A549 (cell line): ENCODE results near the gene BTBD16. TPM values are rescaled to one million over a fixed set of nuclear protein-coding genes. Genes with fewer than 3 reads are reported as not detected.

Experiments used
- ATAC-seq, 2 experiments: fragments of 200-7000 bp in 1 of 2; fragments of >200 bp in 1 of 2; cut with Nextera tagmentation in 1 of 2; cut with Tn5 transposase in 1 of 2; 3 replicates each; pipeline versions ENCODE4 v1.8.0 to v1.9.1; 2018 to 2020; ENCODE audit warnings: mild to moderate bottlenecking in 1 of 2, moderate library complexity in 1 of 2
- CTCF ChIA-PET: fragments of 300-600 bp; sonication (Branson Sonifier 250); formaldehyde crosslinking; extraction: SDS; loops from one replicate; lab custom pipeline; 2021; ENCODE audit warnings: antibody characterized with exemption, inconsistent platforms; lab: Yijun Ruan, JAX
- POLR2A ChIA-PET: fragments of 350-600 bp; formaldehyde crosslinking; extraction: SDS; loops from one replicate; lab custom pipeline; 2021; ENCODE audit warnings: antibody characterized with exemption, inconsistent platforms; lab: Yijun Ruan, JAX
- DNase-seq, 2 experiments: peaks; one replicate each; pipeline versions ENCODE4 v3.0.0 to v3.0.0-alpha.2; 2011 to 2016; ENCODE audit warnings: low read depth in 1 of 2, low spot score in 1 of 2
- FAIRE-seq: peaks from 2 replicates; lab custom pipeline; 2011; peaks lifted over from hg19 to GRCh38; lab: Jason Lieb, UNC
- H3K27ac ChIP-seq, 2 experiments: fragments of >200 bp; sonication (Bioruptor Twin); formaldehyde crosslinking; 3 replicates each; pipeline ENCODE4 v1.5.1; 2016 to 2017
- H3K4me1 ChIP-seq: fragments of >200 bp; sonication (Bioruptor Twin); formaldehyde crosslinking; 3 replicates; pipeline ENCODE4 v1.6.1; 2016
- H3K4me2 ChIP-seq: fragments of >200 bp; sonication (Bioruptor Twin); formaldehyde crosslinking; 3 replicates; pipeline ENCODE4 v1.6.1; 2016
- H3K4me3 ChIP-seq: fragments of >200 bp; sonication (Bioruptor Twin); formaldehyde crosslinking; 3 replicates; pipeline ENCODE4 v1.5.1; 2016
- H3K9me3 ChIP-seq: fragments of >200 bp; sonication (Bioruptor Twin); formaldehyde crosslinking; 3 replicates; pipeline ENCODE4 v1.6.1; 2016
- ATOH8 ChIP-seq: fragments of 250-450 bp; sonication (Bioruptor Pico); IDR thresholded peaks from 2 replicates; pipeline ENCODE4 v1.5.0; 2020; ENCODE audit warnings: low read depth, mild to moderate bottlenecking, moderate library complexity
- CBX2 ChIP-seq: fragments of 200-600 bp; sonication (generic); IDR thresholded peaks from 2 replicates; pipeline ENCODE4 v1.6.1; 2016; ENCODE audit warnings: low read depth, mild to moderate bottlenecking, borderline replicate concordance
- CBX8 ChIP-seq: fragments of 200-600 bp; sonication (generic); IDR thresholded peaks from 2 replicates; pipeline ENCODE4 v1.6.1; 2016
- EHF ChIP-seq: fragments of 250-450 bp; sonication (Bioruptor Pico); IDR thresholded peaks from 2 replicates; pipeline ENCODE4 v1.5.0; 2020; ENCODE audit warnings: mild to moderate bottlenecking
- ELK1 ChIP-seq: fragments of 150-350 bp; IDR thresholded peaks from 2 replicates; pipeline ENCODE4 v1.6.1; 2014; ENCODE audit warnings: low read depth, mild to moderate bottlenecking, low read length
- GATA3 ChIP-seq: IDR thresholded peaks from 2 replicates; pipeline ENCODE4 v1.6.1; 2012; ENCODE audit warnings: borderline replicate concordance
- HDAC2 ChIP-seq: fragments of 200-600 bp; sonication (generic); IDR thresholded peaks from 2 replicates; pipeline ENCODE4 v1.6.1; 2016
- HEYL ChIP-seq: fragments of 250-450 bp; sonication (Bioruptor Pico); IDR thresholded peaks from 2 replicates; pipeline ENCODE4 v1.8.0; 2021; ENCODE audit warnings: mild to moderate bottlenecking, moderate library complexity
- HMGXB4 ChIP-seq: fragments of 250-450 bp; sonication (Bioruptor Pico); IDR thresholded peaks from 2 replicates; pipeline ENCODE4 v1.5.0; 2021; ENCODE audit warnings: mild to moderate bottlenecking, moderate library complexity, borderline replicate concordance
- HOXB13 ChIP-seq: fragments of 250-450 bp; sonication (Bioruptor Pico); IDR thresholded peaks from 2 replicates; pipeline ENCODE4 v1.5.0; 2020; ENCODE audit warnings: low read depth, mild to moderate bottlenecking, moderate library complexity
- JUN ChIP-seq, 2 experiments: fragments of >200 bp; sonication (Bioruptor Twin); formaldehyde crosslinking; IDR thresholded peaks; 2 replicates in 1 of 2; 3 replicates in 1 of 2; pipeline ENCODE4 v1.6.1; 2016 to 2017
- JUNB ChIP-seq: fragments of >200 bp; sonication (Bioruptor Twin); formaldehyde crosslinking; IDR thresholded peaks from 2 replicates; pipeline ENCODE4 v1.6.1; 2016
- KDM1A ChIP-seq: fragments of 200-600 bp; sonication (generic); IDR thresholded peaks from 2 replicates; pipeline ENCODE4 v1.6.1; 2016; ENCODE audit warnings: low read depth, mild to moderate bottlenecking
- MAX ChIP-seq: IDR thresholded peaks from 2 replicates; pipeline ENCODE4 v1.6.1; 2012
- MAZ ChIP-seq: fragments of 150-350 bp; IDR thresholded peaks from 2 replicates; pipeline ENCODE4 v1.6.1; 2014; ENCODE audit warnings: antibody characterized with exemption, low read depth, low read length, borderline replicate concordance
- MYC ChIP-seq: IDR thresholded peaks from 2 replicates; pipeline ENCODE4 v1.6.1; 2012; ENCODE audit warnings: mild to moderate bottlenecking, inconsistent platforms, low read length, improper control_type of control experiment, borderline replicate concordance
- NFE2L2 ChIP-seq: fragments of 150-350 bp; conservative IDR thresholded peaks from 2 replicates; pipeline ENCODE4 v1.6.1; 2014; ENCODE audit warnings: low read length
- NR3C1 ChIP-seq: fragments of >200 bp; sonication (Bioruptor Twin); formaldehyde crosslinking; IDR thresholded peaks from 3 replicates; pipeline ENCODE4 v1.6.1; 2017
- POLR2AphosphoS2 ChIP-seq: conservative IDR thresholded peaks from 2 replicates; pipeline ENCODE4 v1.6.1; 2012; ENCODE audit warnings: low read length, improper control_type of control experiment, inconsistent platforms
- TP53 ChIP-seq: fragments of 250-450 bp; sonication (Bioruptor Pico); IDR thresholded peaks from 2 replicates; pipeline ENCODE4 v1.5.0; 2021; ENCODE audit warnings: mild to moderate bottlenecking, moderate library complexity
- ZFP36 ChIP-seq: fragments of 450-650 bp; IDR thresholded peaks from 2 replicates; pipeline ENCODE4 v1.6.1; 2014; ENCODE audit warnings: borderline replicate concordance; ENCODE audit not compliant: partially characterized antibody
- WGBS: methylation state at CpG from one replicate; pipeline ENCODE4 v1.1.6; 2017; ENCODE audit errors: missing lambda C conversion rate; 5-methylcytosine and 5-hydroxymethylcytosine counted together
- polyA plus RNA-seq, 4 experiments: library from polyadenylated mRNA; depleted of rRNA in 3 of 4; stranded (reverse); fragments of >200 nt; fragmentation: RNase III in 1 of 4; extraction: RNeasy Plus Mini Kit Qiagen cat#74134 plus additional on column Dnase treatment in 1 of 4; gene quantifications; 2 replicates in 3 of 4; 3 replicates in 1 of 4; pipeline ENCODE4 v1.2.3, GENCODE V29; 2011 to 2017

The BTBD16 gene
- polyA plus RNA-seq, 2 of the 4 experiments (the other 2 are of a cell fraction), result 0.32 to 2.1 TPM

- H3K9me3 ChIP-seq, result no peaks in the 10 kb centered on the region
- no peak overlapping the region for H3K4me2 ChIP-seq
- peaks cover 6% of the 10 kb centered on the region; the same call in 1 of the 3 replicates for H3K4me1 ChIP-seq
- CTCF ChIA-PET, result interaction anchor here (0.7 to 4.7 kb wide), 4 partner anchors 11 to 148 kb away, joined by 3 to 34 read pairs (median 6); no protein-coding TSS in a partner anchor
- no peak for FAIRE-seq
- H3K4me3 ChIP-seq, result no peak overlapping the region
- no peak for DNase-seq
- TF ChIP-seq MAZ, result no peak
- TF ChIP-seq HEYL, result no peak
- TF ChIP-seq EHF (CRISPR knock-in tag), result no peak
- no peak for TF ChIP-seq KDM1A
- TF ChIP-seq GATA3, result no peak
- 62% methylated on average over 3 of the region's 7 CpGs for WGBS
- peak; percentile 61 to 66 for ATAC-seq
- H3K27ac ChIP-seq, result no peak overlapping the region
- POLR2A ChIA-PET, result no interaction called here
Measured at GRCh38 chr10:122286867-122287266, 15.8 kb downstream of the BTBD16 start.

GRCh38 chr10:122287570-122287969 lies 16.5 kb downstream of the BTBD16 start:
- 84% methylated on average over 5 of the region's 5 CpGs for WGBS
- ChIA-PET CTCF (interaction anchor here (0.7 to 4.7 kb wide), 2 partner anchors 10 to 22 kb away, joined by 3 to 34 read pairs; no protein-coding TSS in a partner anchor), POLR2A (no interaction called here)
- ATAC-seq (no peak), DNase-seq (no peak), FAIRE-seq (no peak)
- H3K4me2 ChIP-seq, result no peak overlapping the region
- TF ChIP-seq TP53 (CRISPR knock-in tag) (no peak), NFE2L2 (no peak), CBX2 (no peak), HMGXB4 (CRISPR knock-in tag) (no peak), MYC (no peak), ZFP36 (no peak), ELK1 (no peak), NR3C1 (no peak), JUN (IDR thresholded peaks at IDR 0.05) (no peak), MAZ (no peak), POLR2AphosphoS2 (no peak), ATOH8 (CRISPR knock-in tag) (no peak), HEYL (no peak)
- H3K27ac ChIP-seq, result no peak overlapping the region
- no peak overlapping the region for H3K4me3 ChIP-seq
- peaks cover 6% of the 10 kb centered on the region; the same call in 1 of the 3 replicates for H3K4me1 ChIP-seq
- H3K9me3 ChIP-seq, result no peaks in the 10 kb centered on the region

GRCh38 chr10:122288262-122288661 lies 17.2 kb downstream of the BTBD16 start:
- FAIRE-seq, result no peak
- H3K4me2 ChIP-seq, result no peak overlapping the region
- CTCF ChIA-PET, result interaction anchor here (1.3 to 4.7 kb wide), 3 partner anchors 9 to 277 kb away, joined by 3 to 34 read pairs (median 8); no protein-coding TSS in a partner anchor
- WGBS, result 97% methylated on average over 6 of the region's 6 CpGs
- H3K4me1 ChIP-seq, result peaks cover 8% of the 10 kb centered on the region
- ATAC-seq, result no peak
- no peak overlapping the region for H3K4me3 ChIP-seq
- TF ChIP-seq CBX8, result no peak
- no peak for TF ChIP-seq MYC
- TF ChIP-seq JUNB, result no peak
- TF ChIP-seq MAX, result no peak
- no peak for TF ChIP-seq HOXB13
- TF ChIP-seq POLR2AphosphoS2, result no peak
- TF ChIP-seq MAZ, result no peak
- TF ChIP-seq HDAC2, result no peak
- TF ChIP-seq ATOH8 (CRISPR knock-in tag), result no peak
- no peak overlapping the region for H3K27ac ChIP-seq
- POLR2A ChIA-PET, result no interaction called here
- no peaks in the 10 kb centered on the region for H3K9me3 ChIP-seq
- no peak for DNase-seq
